ENCODE data around the gene FBXW8. TPM values are rescaled to one million over a fixed set of nuclear protein-coding genes. Genes with fewer than 3 reads are reported as not detected.

Gene FBXW8
- total RNA-seq, 8 experiments from 2014 or later = 8.1 to 18.7 (median 12.2) TPM

DNA sequence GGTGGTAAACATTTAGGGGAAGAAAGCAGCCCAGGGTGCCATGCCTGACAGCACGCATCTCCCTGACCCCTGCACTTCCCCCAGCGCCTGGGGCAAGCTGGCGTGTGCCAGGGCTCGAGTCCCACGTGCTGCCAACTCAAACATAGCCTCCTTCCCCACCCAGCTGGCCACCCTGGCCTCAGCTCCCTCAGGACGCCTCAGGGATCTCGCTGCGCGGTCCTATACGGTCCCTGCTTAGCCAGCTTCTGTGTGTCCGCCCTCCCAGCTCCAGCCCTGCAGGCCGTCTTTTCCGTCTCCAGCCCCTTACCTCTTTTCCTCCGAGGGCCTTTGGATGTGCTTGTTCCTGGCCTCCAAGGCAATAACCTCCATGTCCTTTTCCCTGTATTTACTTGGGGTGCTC is 117.5 kb downstream of the FBXW8 start:
- Histone ChIP-seq H3K4me3 (no peak overlapping the region), H3K4me1 (replicated peaks in 1 of 2) (peaks cover 9 to 12% of the 10 kb centered on the region in 2 donors), H3K27ac (no peak overlapping the region)
- in situ Hi-C loops (cut with MboI; ENCODE audit: low pct_unique_long_range_greater_than_20kb in 2 of 9, low sequenced_read_pairs in 9 of 9, unreplicated experiment in 9 of 9) = loop anchor here in 3 of 9 experiments (10.0 to 25.0 kb wide), 3 partner anchors 109 to 134 kb away; no protein-coding TSS in a partner anchor
- 87 to 100% (median 94%) methylated on average over 1 to 8 of the region's 14 CpGs; no CpG with 5 or more reads in 7 of the 10 experiments for WGBS, 10 experiments
- no peak for ATAC-seq (replicated peaks in 6 of 8)

DNA sequence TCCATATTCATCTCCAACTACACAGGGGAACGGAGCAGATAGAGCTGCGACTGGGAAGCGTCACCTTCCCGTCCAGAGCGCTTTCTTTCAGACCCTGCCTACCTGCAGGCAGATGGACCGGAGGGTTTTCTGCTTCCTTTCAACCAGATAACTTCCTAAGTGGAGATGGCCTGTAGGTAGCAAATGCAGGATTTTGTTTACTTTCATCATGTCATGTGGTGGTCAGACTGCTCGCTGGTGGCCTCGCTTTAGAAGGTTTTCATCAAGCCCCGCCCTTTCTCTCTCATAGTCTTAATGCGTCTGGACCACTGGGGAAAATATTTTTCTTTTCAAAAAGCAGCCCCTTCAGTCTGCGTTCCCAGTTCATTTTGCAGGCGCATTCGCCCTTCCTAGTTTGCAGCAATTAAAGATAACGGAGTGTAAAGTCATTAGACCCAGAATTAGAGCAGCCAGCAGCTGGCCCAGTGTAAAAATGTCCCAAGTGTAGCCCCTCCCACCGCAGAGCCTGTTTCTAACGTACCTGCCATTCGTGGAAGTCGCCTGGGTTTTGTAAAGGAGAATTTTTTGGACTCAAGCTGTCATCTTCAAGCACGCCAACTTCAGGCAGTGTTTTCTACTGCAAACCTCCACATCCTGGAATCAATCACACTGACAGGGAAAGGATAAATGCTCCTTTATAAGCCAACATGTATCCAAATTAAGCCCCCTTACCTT is 119.6 kb downstream of the FBXW8 start:
- in situ Hi-C loops (cut with MboI; ENCODE audit: low pct_unique_long_range_greater_than_20kb in 2 of 9, low sequenced_read_pairs in 9 of 9, unreplicated experiment in 9 of 9) = loop anchor here in 2 of 9 experiments (25.0 kb wide), 2 partner anchors 107 to 132 kb away; no protein-coding TSS in a partner anchor
- H3K4me1 ChIP-seq (replicated peaks in 1 of 2) = peaks cover 21 to 22% of the 10 kb centered on the region in 2 donors
- no peak overlapping the region for H3K4me3 ChIP-seq
- 79 to 100% (median 83%) methylated on average over 2 to 17 of the region's 19 CpGs; no CpG with 5 or more reads in 1 of the 10 experiments for WGBS, 10 experiments
- H3K27ac ChIP-seq = no peak overlapping the region
- no peak for ATAC-seq (replicated peaks in 6 of 8)

DNA sequence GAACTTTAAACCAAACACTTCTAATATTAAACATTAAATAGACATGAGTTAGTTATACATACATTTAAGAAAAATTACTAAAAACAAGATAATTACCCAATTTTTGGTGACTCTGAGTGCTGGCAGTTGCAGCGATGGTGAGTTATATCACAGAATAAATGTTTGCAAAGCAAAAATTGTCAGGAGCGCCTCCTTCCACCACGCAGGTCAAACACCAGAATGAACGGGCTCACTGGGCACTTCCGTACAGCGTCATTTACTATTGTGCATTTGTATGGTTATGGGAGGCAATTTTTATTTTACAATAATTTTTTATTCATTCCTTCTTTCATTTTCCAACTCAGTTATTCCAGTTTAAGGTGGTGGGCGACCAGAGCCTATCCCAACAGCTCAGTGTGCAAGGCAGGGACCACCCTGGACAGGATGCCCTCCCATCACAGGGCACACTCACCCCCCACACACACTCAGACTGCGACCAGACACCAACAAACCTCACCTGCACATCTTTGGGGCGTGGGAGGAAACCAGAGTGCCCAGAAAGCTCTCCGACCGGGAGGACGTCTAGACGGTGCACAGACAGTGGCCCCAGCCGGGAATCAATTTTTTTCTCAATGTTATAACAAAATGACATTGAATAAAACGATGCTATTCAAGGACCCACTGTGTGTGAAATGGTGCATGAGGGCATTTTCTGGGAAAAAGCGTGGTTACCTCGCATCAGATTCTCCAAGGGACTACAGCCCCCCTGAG is 121.3 kb downstream of the FBXW8 start:
- H3K27ac ChIP-seq = no peak overlapping the region
- no peak overlapping the region for H3K4me3 ChIP-seq
- in situ Hi-C loops (cut with MboI; ENCODE audit: low pct_unique_long_range_greater_than_20kb in 2 of 9, low sequenced_read_pairs in 9 of 9, unreplicated experiment in 9 of 9) = loop anchor here in 2 of 9 experiments (25.0 kb wide), 2 partner anchors 105 to 130 kb away; no protein-coding TSS in a partner anchor

DNA sequence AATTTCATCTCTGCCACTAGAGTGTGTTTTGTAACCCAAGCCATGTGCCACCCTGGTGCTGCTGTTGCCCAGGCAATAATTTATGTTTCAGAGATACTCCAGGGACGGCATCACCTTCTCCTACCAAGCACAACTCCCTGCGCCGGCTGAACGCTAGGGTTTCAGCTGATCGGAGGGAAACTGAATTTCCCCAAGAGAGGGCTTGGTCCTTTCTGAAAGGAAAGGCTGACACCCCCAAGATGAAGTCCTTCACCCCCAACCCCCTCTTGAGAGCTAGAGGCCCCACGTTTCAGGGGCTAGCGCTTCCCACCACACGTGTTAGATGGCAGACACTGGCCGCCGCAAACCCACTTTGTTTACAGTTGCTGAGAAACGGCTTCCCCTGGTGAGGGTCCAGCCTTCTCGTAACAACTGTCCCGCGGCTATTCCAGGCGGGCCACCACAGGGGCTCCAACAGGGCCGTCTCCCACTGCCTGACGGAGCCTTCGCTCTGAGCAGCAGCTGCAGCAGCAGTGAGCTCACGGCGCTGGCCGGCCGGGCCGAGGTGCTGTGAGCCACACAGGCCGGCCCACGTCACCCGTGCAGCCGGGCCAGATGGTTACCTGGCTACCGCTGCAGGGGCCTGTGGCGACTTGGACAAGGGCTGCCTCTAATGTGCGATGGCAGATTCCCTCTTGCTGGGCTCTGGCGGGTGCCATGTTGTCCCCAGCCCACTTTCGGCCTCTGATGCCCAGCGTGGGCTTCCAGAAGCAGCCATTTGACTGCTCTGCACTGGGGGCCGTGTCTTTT is 122.0 kb downstream of the FBXW8 start:
- peak overlapping the region in 1 of 2 donors; percentile 22 for H3K27ac ChIP-seq
- ATAC-seq (replicated peaks in 6 of 8) = peak; percentile 57 to 87 (median 78)

More for the DNA sequence above, 121.3 kb downstream of the FBXW8 start:
- 82 to 100% (median 94%) methylated on average over 2 to 17 of the region's 17 CpGs for WGBS, 10 experiments
- ATAC-seq (replicated peaks in 6 of 8) = no peak
- peaks cover 18 to 19% of the 10 kb centered on the region in 2 donors for H3K4me1 ChIP-seq (replicated peaks in 1 of 2)

DNA sequence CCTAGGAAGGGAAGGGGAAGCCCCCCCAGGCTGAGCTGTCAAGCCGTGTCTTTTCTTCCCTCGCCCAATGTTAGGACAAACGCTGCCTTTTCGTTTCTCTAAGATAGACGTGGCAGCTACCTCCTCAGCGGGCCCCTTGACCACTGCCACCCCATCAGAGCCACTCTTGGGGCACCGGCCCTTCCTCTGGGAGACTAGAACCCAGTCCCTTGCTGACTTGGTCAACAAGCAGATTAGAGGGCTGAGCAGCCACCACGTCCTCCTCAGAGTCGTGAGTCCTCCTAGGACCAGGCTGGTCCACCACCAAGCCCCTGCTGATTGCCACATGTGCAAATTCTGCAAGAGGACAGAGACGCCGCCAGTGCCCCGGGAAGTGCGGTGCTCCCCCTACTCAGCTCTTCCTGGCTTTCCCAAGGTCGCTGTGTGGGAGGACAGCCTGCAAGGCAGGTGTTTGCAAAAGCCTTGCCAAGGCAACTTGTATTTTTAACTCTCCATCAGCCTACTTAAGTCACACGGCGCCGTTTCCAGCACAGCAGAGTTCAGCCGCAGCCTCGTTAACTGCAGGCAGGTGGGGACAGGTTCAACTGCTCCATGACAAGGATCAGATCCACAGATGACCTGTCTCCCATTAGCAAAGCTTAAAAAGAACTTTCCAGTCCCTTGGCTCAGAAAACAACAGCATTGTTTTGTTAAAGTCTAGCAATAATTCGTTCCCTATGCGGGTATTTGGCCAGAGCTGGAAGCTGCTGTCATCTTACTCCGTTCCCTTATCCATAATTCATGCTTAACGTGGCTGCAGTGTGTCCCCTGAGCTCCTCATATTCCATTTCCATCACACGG is 122.9 kb downstream of the FBXW8 start:
- H3K4me1 ChIP-seq (replicated peaks in 1 of 2) = peaks cover 18 to 19% of the 10 kb centered on the region in 2 donors
- peak in 6 of 8 experiments; percentile 2 to 23 (median 16) for ATAC-seq (replicated peaks in 6 of 8)
- in situ Hi-C loops (cut with MboI; ENCODE audit: low pct_unique_long_range_greater_than_20kb in 2 of 9, low sequenced_read_pairs in 9 of 9, unreplicated experiment in 9 of 9) = loop anchor here in 2 of 9 experiments (25.0 kb wide), 2 partner anchors 104 to 129 kb away; no protein-coding TSS in a partner anchor
- no peak overlapping the region for H3K27ac ChIP-seq
- H3K4me3 ChIP-seq = no peak overlapping the region
- 14 to 100% (median 56%) methylated on average over 3 to 14 of the region's 24 CpGs; no CpG with 5 or more reads in 3 of the 10 experiments for WGBS, 10 experiments

More for the DNA sequence above, 122.0 kb downstream of the FBXW8 start:
- WGBS, 10 experiments = 67 to 75% (median 71%) methylated on average over 1 to 4 of the region's 34 CpGs; no CpG with 5 or more reads in 7 of the 10 experiments
- H3K4me1 ChIP-seq (replicated peaks in 1 of 2) = peaks cover 18 to 19% of the 10 kb centered on the region in 2 donors
- no peak overlapping the region for H3K4me3 ChIP-seq
- in situ Hi-C loops (cut with MboI; ENCODE audit: low pct_unique_long_range_greater_than_20kb in 2 of 9, low sequenced_read_pairs in 9 of 9, unreplicated experiment in 9 of 9) = loop anchor here in 2 of 9 experiments (25.0 kb wide), 2 partner anchors 105 to 130 kb away; no protein-coding TSS in a partner anchor

DNA sequence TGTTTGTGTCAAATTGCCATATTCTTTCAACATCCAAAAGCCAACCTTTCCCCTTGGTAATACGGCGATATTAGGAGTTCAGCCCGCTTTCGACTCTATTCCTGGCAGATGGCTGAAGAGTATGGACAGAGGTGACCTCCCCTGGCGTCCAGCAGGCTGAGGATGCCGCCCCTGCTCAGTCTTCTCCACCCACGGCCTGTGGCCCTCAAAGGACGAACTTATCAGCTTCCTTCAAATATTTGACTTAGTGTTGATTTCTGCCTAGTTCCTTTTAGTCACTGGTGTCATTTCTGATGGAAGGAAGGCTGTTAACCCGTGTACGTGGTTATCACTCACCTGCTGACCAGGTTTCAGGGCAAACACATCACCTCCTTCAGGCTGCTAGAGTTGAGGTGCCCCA is 123.5 kb downstream of the FBXW8 start:
- in situ Hi-C loops (cut with MboI; ENCODE audit: low pct_unique_long_range_greater_than_20kb in 2 of 9, low sequenced_read_pairs in 9 of 9, unreplicated experiment in 9 of 9) = loop anchor here in 2 of 9 experiments (25.0 kb wide), 2 partner anchors 103 to 128 kb away; no protein-coding TSS in a partner anchor
- Histone ChIP-seq H3K27ac (no peak overlapping the region), H3K4me3 (no peak overlapping the region), H3K4me1 (replicated peaks in 1 of 2) (peaks cover 18 to 19% of the 10 kb centered on the region in 2 donors)
- 61 to 90% (median 83%) methylated on average over 2 to 10 of the region's 10 CpGs; no CpG with 5 or more reads in 3 of the 10 experiments for WGBS, 10 experiments
- ATAC-seq (replicated peaks in 6 of 8) = peak in 1 of 8 experiments; percentile 5

DNA sequence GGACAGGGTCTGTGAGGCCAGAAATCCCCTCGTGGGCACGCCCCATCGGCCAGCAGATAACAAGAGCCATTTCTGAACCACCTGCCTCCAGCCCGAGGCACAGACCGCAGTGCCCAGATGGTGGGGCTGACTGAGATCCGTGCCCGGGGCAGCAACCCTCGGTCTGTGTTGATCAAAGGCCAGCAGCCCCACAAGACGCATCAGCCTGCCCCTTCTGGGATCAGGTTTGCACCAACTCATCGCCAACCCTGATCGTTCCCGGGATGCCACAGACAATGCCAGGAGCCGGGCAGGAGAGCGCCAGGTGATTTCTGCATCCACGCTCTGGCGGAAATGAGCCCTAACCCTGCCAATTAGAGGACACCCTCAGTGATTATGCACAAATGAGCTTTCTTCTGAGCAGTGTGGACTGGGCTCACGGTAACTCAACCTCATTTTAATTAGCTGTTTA is 124.0 kb downstream of the FBXW8 start:
- 89 to 100% (median 93%) methylated on average over 1 to 8 of the region's 17 CpGs; no CpG with 5 or more reads in 6 of the 10 experiments for WGBS, 10 experiments
- H3K27ac ChIP-seq = no peak overlapping the region
- in situ Hi-C loops (cut with MboI; ENCODE audit: low pct_unique_long_range_greater_than_20kb in 2 of 9, low sequenced_read_pairs in 9 of 9, unreplicated experiment in 9 of 9) = loop anchor here in 3 of 9 experiments (5.0 to 25.0 kb wide), 3 partner anchors 83 to 128 kb away; no protein-coding TSS in a partner anchor
- H3K4me3 ChIP-seq = no peak overlapping the region
- ATAC-seq (replicated peaks in 6 of 8) = no peak
- peaks cover 18 to 19% of the 10 kb centered on the region in 2 donors for H3K4me1 ChIP-seq (replicated peaks in 1 of 2)

DNA sequence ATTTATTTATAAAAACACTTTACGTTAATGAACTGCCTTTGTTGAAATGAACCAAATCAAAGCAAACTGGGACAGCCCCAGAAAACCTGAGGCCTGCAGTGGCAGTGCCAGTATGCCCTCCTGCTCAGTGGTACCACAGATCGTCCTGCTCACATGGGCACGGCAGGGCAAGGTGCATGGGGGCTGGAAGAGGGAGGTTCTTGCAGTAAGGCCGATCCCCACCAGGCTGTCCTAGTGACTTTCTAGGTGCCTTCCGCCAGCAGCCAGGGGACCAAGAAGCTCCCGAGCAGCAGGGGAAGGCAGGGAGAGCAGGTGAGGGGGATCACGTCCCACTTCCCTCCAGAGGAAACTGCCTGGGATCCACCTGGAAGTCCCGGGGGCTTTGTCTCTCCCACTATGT is 124.5 kb downstream of the FBXW8 start:
- Histone ChIP-seq H3K27ac (no peak overlapping the region), H3K4me1 (replicated peaks in 1 of 2) (peaks cover 18 to 19% of the 10 kb centered on the region in 2 donors), H3K4me3 (no peak overlapping the region)
- WGBS, 10 experiments = 20 to 100% (median 90%) methylated on average over 1 to 4 of the region's 8 CpGs; no CpG with 5 or more reads in 1 of the 10 experiments
- in situ Hi-C loops (cut with MboI; ENCODE audit: low pct_unique_long_range_greater_than_20kb in 2 of 9, low sequenced_read_pairs in 9 of 9, unreplicated experiment in 9 of 9) = loop anchor here in 3 of 9 experiments (5.0 to 25.0 kb wide), 3 partner anchors 82 to 127 kb away; no protein-coding TSS in a partner anchor
- no peak for ATAC-seq (replicated peaks in 6 of 8)

DNA sequence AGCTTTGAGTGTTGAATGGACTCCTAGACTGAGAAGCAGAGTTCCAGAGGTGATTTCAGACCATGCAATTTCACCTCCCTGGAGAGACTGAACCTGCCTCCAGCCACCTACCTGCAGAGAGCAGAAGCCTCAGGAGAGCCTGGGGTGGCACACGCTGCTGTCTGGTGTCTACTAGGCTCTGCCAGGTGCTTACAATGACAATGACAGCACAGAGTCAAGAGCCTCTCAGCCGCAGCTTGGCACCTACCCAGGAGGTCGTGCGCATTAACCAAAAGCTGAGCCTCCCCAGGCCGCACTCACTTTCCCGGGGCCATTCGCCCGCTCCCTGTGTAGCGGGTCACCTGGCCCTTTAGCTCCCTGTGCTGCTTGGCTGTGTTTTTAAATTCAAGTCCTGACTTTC is 125.3 kb downstream of the FBXW8 start:
- H3K4me3 ChIP-seq = no peak overlapping the region
- no peak for ATAC-seq (replicated peaks in 6 of 8)
- H3K4me1 ChIP-seq (replicated peaks in 1 of 2) = peaks cover 18 to 19% of the 10 kb centered on the region in 2 donors
- H3K27ac ChIP-seq = no peak overlapping the region
- in situ Hi-C loops (cut with MboI; ENCODE audit: low pct_unique_long_range_greater_than_20kb in 2 of 9, low sequenced_read_pairs in 9 of 9, unreplicated experiment in 9 of 9) = loop anchor here in 3 of 9 experiments (5.0 to 25.0 kb wide), 3 partner anchors 81 to 126 kb away; no protein-coding TSS in a partner anchor
- 52 to 100% (median 80%) methylated on average over 1 to 8 of the region's 9 CpGs; no CpG with 5 or more reads in 5 of the 10 experiments for WGBS, 10 experiments

DNA sequence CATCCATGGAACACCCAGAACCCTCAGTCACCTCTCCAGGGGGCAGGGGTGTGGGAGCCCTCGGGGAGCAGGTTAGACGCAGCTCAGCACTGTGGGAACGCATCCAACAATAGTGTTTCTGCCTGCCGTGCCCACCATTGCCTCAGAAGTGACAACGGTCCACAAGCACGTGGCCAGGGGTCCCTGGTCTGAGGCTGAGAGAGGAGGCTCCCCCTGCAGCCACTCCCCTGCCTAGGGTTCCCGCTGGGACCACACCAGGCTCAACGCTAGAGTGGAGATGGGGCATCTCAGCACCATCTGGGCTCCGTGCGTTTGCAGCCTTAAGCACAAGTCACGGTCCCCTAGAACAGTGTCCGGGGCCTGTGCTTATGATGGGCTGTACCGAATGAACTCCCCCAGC is 125.8 kb downstream of the FBXW8 start:
- Histone ChIP-seq H3K27ac (no peak overlapping the region), H3K4me3 (no peak overlapping the region), H3K4me1 (replicated peaks in 1 of 2) (peaks cover 18 to 19% of the 10 kb centered on the region in 2 donors)
- 16 to 90% (median 67%) methylated on average over 3 to 6 of the region's 13 CpGs; no CpG with 5 or more reads in 5 of the 10 experiments for WGBS, 10 experiments
- in situ Hi-C loops (cut with MboI; ENCODE audit: low pct_unique_long_range_greater_than_20kb in 2 of 9, low sequenced_read_pairs in 9 of 9, unreplicated experiment in 9 of 9) = loop anchor here in 3 of 9 experiments (5.0 to 25.0 kb wide), 3 partner anchors 81 to 126 kb away; no protein-coding TSS in a partner anchor
- no peak for ATAC-seq (replicated peaks in 6 of 8)
